Ascending aorta (tissue), 2 donors: ENCODE results near the gene RBM19. TPM values are rescaled to one million over a fixed set of nuclear protein-coding genes. Genes with fewer than 3 reads are reported as not detected.

Source experiments
- DNase-seq, 2 donors: peaks; one replicate each; pipeline ENCODE4 v3.0.0-alpha.2; 2019; ENCODE audit warnings: low spot score in 2 of 2
- H3K27ac ChIP-seq, 2 donors: fragments of 200-600 bp; sonication (generic); one replicate each; pipeline ENCODE4 v1.5.1; 2016 to 2017; ENCODE audit warnings: mild to moderate bottlenecking in 1 of 2
- H3K27me3 ChIP-seq: fragments of 200-600 bp; sonication (generic); one replicate; pipeline ENCODE4 v1.5.1; 2017
- H3K36me3 ChIP-seq, 2 donors: fragments of 200-600 bp; sonication (generic); one replicate each; pipeline ENCODE4 v1.5.1; 2016
- H3K4me1 ChIP-seq, 2 donors: fragments of 200-600 bp; sonication (generic); one replicate each; pipeline ENCODE4 v1.5.1; 2016 to 2017; ENCODE audit warnings: mild to moderate bottlenecking in 1 of 2
- H3K4me3 ChIP-seq, 2 donors: fragments of 200-600 bp; sonication (generic); one replicate each; pipeline ENCODE4 v1.5.1; 2016 to 2017; ENCODE audit warnings: mild to moderate bottlenecking in 1 of 2
- H3K9me3 ChIP-seq, 2 donors: fragments of 200-600 bp; sonication (generic); one replicate each; pipeline ENCODE4 v1.5.1; 2016
- intact Hi-C: fragments of 100-400 bp; cut with DNase I; formaldehyde crosslinking; loops from one replicate; pipeline ENCODE4 v1.15.1; 2023
- total RNA-seq: library from RNA; depleted of rRNA; stranded (reverse); fragments of >200 nt; gene quantifications from one replicate; pipeline ENCODE4 v1.1.0, GENCODE V29; 2016
- TF ChIP-seq, protein P1 (sequence below), 3 experiments: fragments of 200-600 bp in 2 of 3; fragments of 450-650 bp in 1 of 3; sonication (generic) in 2 of 3; IDR thresholded peaks; one replicate each; pipeline ENCODE4 v1.5.1; 2016 to 2019; ENCODE audit warnings: antibody characterized with exemption in 3 of 3, mild to moderate bottlenecking in 1 of 3, moderate library complexity in 1 of 3

Gene RBM19
- total RNA-seq, 1 donor from 2014 or later: 22.8 TPM

DNA sequence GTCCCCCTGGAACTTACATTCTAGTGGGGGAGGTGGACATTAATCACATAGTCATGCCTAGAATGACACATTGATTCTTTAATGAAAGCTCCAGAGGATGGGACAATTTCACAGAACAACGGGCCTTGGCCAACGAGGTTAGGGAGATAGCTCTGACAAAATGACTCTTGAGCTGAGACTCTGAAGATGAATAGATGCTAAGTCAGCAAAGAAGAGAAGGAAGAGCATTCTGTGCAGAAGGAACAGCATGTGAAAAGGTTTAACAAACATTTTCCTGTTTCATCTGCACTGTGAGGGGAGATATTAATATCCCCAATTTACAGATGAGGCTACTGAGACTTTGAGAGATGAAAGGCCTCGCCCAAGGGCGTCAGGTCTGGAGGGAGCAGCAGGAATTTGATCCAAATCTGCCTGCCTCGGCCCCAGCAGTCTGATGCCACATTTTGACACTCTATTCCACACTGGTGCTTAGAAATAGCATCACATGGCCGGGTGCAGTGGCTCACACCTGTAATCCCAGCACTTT is 193.6 kb downstream of the RBM19 start:
- no peak overlapping the region for H3K4me3 ChIP-seq
- H3K27ac ChIP-seq: no peak overlapping the region
- no peaks in the 10 kb centered on the region for H3K27me3 ChIP-seq
- DNase-seq: no peak
- no peaks in the 10 kb centered on the region for H3K9me3 ChIP-seq
- no peaks in the 10 kb centered on the region for H3K36me3 ChIP-seq
- no peaks in the 10 kb centered on the region for H3K4me1 ChIP-seq
- TF ChIP-seq, protein P1, sequence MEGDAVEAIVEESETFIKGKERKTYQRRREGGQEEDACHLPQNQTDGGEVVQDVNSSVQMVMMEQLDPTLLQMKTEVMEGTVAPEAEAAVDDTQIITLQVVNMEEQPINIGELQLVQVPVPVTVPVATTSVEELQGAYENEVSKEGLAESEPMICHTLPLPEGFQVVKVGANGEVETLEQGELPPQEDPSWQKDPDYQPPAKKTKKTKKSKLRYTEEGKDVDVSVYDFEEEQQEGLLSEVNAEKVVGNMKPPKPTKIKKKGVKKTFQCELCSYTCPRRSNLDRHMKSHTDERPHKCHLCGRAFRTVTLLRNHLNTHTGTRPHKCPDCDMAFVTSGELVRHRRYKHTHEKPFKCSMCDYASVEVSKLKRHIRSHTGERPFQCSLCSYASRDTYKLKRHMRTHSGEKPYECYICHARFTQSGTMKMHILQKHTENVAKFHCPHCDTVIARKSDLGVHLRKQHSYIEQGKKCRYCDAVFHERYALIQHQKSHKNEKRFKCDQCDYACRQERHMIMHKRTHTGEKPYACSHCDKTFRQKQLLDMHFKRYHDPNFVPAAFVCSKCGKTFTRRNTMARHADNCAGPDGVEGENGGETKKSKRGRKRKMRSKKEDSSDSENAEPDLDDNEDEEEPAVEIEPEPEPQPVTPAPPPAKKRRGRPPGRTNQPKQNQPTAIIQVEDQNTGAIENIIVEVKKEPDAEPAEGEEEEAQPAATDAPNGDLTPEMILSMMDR (IDR thresholded peaks at IDR 0.05): no peak
- intact Hi-C loops: no loop called here

DNA sequence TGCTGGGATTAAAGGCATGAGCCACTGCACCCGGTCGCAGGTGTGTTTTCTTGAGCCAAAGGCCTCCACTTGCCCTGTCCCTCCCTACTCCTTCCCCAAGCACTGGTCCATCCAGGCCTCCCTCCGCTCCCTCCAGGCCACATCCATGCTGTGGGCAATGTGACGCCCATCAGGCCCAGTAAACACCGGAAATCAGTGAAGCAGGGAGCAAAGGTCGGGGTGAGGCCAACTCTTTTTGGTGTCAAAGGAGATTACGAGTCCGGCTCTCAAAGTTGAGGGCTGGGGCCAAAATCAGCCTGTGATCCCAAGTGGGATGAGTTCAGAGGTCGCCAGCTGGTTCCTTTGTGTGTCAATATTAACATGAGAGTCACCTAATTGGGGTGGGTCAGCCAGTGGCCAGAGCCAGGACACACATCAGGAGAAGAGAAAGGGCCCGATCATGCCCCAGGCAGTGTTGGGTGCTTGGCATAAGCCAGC is 195.7 kb downstream of the RBM19 start:
- intact Hi-C loops: no loop called here

DNA sequence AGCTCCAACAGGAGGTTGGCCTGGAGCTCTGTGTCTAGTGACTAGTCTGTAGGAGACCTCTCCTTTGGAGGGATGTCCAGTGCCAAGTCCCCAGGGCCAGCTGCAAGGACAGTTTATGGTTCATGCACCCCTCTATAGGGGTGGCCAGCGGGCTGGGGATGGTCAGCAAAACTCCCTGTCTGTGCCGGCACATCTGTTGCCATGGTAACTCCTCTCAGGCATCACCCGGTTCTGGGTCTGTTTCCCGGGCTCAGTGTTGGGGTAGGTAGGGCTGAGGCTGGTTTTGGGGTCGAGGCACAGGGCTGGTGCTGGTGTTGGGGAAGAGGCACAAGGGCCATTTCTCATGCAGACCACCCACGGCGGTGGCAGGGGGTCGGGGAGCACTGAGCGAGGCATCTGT is 196.8 kb downstream of the RBM19 start:
- no peak overlapping the region for H3K4me3 ChIP-seq
- no peaks in the 10 kb centered on the region for H3K36me3 ChIP-seq
- no peaks in the 10 kb centered on the region for H3K9me3 ChIP-seq
- no peak overlapping the region for H3K27ac ChIP-seq
- TF ChIP-seq, protein P1 (IDR thresholded peaks at IDR 0.05): no peak
- intact Hi-C loops: no loop called here
- no peaks in the 10 kb centered on the region for H3K4me1 ChIP-seq
- DNase-seq: no peak
- no peaks in the 10 kb centered on the region for H3K27me3 ChIP-seq

More for the DNA sequence above, 195.7 kb downstream of the RBM19 start:
- TF ChIP-seq, protein P1 (IDR thresholded peaks at IDR 0.05): no peak
- Histone ChIP-seq H3K36me3 (no peaks in the 10 kb centered on the region), H3K4me1 (no peaks in the 10 kb centered on the region), H3K9me3 (no peaks in the 10 kb centered on the region), H3K27me3 (no peaks in the 10 kb centered on the region), H3K27ac (no peak overlapping the region), H3K4me3 (no peak overlapping the region)
- DNase-seq: no peak

DNA sequence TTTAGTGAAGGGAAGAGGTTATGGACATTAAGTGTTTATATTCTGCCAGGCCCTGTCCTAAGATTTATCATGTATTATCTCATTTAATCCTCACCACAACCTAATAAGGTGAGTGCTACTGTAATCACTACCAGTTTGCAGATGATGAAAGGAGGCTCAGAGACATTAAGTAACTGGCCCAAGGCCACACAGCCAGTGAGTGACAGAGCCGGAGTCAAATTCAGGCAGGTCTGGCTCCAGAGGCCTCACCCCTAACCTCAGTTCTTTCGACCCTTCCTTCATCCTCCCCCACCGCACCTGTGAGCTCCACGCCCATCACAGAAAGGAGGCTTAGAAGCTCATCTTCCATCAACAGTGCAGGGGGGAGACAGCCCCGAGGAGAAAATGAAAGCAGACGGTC is 197.3 kb downstream of the RBM19 start:
- Histone ChIP-seq H3K4me3 (no peak overlapping the region), H3K4me1 (no peaks in the 10 kb centered on the region), H3K27ac (no peak overlapping the region), H3K36me3 (no peaks in the 10 kb centered on the region), H3K27me3 (no peaks in the 10 kb centered on the region), H3K9me3 (no peaks in the 10 kb centered on the region)
- no peak for DNase-seq
- TF ChIP-seq, protein P1 (IDR thresholded peaks at IDR 0.05): no peak
- intact Hi-C loops: no loop called here

DNA sequence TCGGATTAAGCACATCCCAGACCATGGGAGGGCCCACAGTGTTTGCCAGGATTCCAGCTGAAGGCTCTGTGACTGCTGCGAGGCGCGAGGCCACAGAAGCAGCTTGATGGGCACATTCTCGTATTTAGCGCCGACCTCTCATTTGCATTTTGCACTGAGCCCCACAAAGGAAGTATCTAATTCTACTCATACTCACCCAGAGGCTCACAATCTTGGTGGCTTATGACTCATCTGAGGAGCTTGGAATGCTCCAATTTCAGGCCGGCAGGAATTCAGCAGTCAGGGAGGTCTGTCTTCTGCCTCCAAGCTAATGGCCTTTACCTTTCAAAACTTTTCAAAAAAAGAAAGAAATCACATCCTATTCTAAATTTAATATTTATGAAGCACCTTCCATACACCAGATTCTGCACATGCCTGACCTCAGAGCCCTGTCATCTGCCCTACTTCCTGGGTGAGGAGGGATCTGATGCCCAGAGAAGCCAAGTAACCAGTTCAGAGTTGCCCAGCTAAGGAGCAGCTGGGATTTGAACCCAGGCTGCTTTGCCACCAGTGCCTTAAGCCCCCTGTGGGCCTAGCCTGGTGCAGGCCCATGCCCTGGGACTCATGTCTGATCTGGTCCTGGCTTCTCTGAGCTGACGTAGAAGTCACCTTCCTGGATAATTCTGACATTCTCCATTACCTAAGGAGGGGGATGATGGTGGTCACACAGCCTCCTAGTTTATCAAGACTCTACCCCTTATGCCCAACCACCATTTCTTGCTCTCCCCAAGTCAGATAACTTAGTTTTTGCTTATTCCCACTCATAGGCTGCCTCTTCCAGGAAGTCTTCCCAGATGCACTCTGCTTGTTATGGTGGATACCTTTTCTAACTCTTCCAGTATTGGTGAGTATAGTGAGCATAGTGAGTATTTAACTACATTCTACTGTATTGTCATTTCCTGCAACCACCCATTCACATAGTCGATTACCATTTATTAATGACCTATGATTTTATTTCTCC is 198.9 kb downstream of the RBM19 start:
- no peak for DNase-seq
- Histone ChIP-seq H3K4me1 (no peaks in the 10 kb centered on the region), H3K27ac (no peak overlapping the region), H3K36me3 (no peaks in the 10 kb centered on the region), H3K27me3 (no peaks in the 10 kb centered on the region), H3K9me3 (no peaks in the 10 kb centered on the region), H3K4me3 (no peak overlapping the region)
- TF ChIP-seq, protein P1 (IDR thresholded peaks at IDR 0.05): no peak
- intact Hi-C loops: no loop called here
